ENCODE measurements around the gene PLOD3. TPM values are rescaled to one million over a fixed set of nuclear protein-coding genes. Genes with fewer than 3 reads are reported as not detected.

Gene PLOD3
- total and polyA plus RNA-seq, 12 donors: 27.1 to 61.2 (median 36.9) TPM

DNA sequence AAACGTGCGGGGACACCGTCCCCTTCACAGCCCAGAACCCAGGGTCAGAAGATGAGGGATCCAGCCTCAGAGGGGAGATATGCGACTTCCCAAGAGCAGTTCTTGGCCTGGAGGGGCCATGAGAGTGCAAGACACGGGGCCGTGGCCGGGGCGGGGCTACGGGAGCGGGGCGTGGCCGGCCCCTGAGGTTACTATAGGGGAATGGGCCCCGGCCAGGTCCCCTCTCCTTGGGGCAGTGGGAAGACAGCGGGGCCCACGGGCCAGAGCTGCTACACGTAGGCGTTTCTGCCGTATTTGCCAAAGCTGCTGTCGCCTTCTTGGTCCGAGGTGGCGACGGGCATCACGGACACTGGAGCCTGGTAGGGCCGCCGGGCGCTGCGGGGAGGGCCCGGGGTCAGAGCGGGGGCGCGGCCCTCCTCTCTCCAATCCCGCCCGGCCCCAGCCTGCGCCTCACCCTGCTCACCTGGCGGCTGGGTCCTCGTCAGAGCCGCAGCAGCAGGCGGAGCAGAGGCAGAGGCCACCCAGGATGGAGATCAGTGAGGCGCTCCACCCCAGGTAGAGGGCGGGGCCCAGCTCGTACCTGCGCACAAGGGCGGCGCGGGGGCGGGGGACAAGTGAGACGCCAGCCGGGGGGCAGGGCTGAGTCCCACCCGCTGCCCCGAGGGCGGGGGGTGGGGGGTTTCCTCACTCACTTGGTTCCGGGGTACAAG, 14.9 kb upstream of the PLOD3 start:
- peak in 3 of 8 donors; percentile 30 to 37 (median 33) for ATAC-seq
- intact Hi-C loops (cut with DNase I): no loop called here
- Histone ChIP-seq H3K27me3 (no peaks in the 10 kb centered on the region), H3K9me3 (no peaks in the 10 kb centered on the region), H3K27ac (peak overlapping the region in 5 of 10 donors; percentile 15 to 53 (median 28)), H3K36me3 (peaks cover 0 to 44% (median 3%) of the 10 kb centered on the region in 9 donors), H3K4me3 (peak overlapping the region in 8 of 10 donors; percentile 7 to 44 (median 31)), H3K4me1 (peaks cover 6 to 32% (median 18%) of the 10 kb centered on the region in 9 donors)
- DNase-seq: no peak
- WGBS, 2 donors: 15 to 17% methylated on average over 52 of the region's 52 CpGs
- TF ChIP-seq, protein P1, sequence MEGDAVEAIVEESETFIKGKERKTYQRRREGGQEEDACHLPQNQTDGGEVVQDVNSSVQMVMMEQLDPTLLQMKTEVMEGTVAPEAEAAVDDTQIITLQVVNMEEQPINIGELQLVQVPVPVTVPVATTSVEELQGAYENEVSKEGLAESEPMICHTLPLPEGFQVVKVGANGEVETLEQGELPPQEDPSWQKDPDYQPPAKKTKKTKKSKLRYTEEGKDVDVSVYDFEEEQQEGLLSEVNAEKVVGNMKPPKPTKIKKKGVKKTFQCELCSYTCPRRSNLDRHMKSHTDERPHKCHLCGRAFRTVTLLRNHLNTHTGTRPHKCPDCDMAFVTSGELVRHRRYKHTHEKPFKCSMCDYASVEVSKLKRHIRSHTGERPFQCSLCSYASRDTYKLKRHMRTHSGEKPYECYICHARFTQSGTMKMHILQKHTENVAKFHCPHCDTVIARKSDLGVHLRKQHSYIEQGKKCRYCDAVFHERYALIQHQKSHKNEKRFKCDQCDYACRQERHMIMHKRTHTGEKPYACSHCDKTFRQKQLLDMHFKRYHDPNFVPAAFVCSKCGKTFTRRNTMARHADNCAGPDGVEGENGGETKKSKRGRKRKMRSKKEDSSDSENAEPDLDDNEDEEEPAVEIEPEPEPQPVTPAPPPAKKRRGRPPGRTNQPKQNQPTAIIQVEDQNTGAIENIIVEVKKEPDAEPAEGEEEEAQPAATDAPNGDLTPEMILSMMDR (IDR thresholded peaks at IDR 0.05): no peak

DNA sequence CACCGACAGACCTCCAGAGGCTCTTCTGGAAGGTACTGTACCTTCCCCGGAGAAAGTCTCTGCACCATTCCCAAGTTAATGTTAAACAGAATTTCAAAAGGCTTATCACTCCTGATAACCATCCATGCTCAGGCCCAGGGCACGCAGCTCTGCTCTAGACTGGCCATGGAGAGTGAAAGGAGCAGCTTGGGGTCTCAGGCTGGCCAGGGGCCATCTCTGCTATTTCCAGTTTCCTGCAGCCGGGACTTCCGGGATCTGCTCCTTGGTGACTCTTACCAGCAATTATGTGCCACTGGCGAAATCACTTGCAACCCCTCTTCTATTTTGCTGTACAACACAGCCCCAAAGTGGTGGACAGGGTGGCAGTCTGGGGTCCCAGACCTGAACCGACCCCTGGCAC, 14.3 kb upstream of the PLOD3 start:
- peak overlapping the region in 5 of 10 donors; percentile 15 to 53 (median 34) for H3K27ac ChIP-seq
- WGBS, 2 donors: 57 to 62% methylated on average over 7 of the region's 7 CpGs

DNA sequence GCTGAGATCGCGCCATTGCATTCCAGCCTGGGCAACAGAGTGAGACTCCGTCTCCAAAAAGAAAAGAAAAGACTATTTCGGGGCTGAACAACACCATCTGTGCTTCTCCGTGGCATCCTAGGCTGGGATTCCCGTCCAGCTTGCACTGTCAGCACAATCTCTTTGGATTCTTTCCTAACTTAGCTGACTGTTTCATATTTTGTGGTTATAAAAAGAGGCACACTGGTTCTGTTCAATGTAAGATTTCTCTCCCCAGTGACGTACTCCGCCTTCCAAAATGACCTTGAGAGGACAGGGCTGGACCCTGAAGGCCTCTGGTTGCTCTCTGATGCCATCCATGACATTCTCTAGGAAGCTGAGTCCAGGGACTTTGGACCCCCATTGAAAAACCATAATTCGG, 9.3 kb upstream of the PLOD3 start:
- Histone ChIP-seq H3K9me3 (no peaks in the 10 kb centered on the region), H3K4me3 (no peak overlapping the region), H3K27ac (no peak overlapping the region), H3K36me3 (peaks cover 0 to 82% (median 35%) of the 10 kb centered on the region in 9 donors), H3K4me1 (peaks cover 0 to 15% (median 3%) of the 10 kb centered on the region in 9 donors), H3K27me3 (no peaks in the 10 kb centered on the region)
- 90 to 91% methylated on average over 9 of the region's 9 CpGs for WGBS, 2 donors
- ATAC-seq (no peak), DNase-seq (no peak)
- intact Hi-C loops (cut with DNase I): no loop called here
- TF ChIP-seq, protein P1 (IDR thresholded peaks at IDR 0.05): no peak

More for the DNA sequence above, 14.3 kb upstream of the PLOD3 start:
- intact Hi-C loops (cut with DNase I): no loop called here
- Histone ChIP-seq H3K27me3 (no peaks in the 10 kb centered on the region), H3K4me1 (peaks cover 3 to 27% (median 14%) of the 10 kb centered on the region in 9 donors), H3K4me3 (peak overlapping the region in 2 of 10 donors; percentile 39 to 44), H3K9me3 (no peaks in the 10 kb centered on the region), H3K36me3 (peaks cover 0 to 47% (median 9%) of the 10 kb centered on the region in 9 donors)
- TF ChIP-seq, protein P1 (IDR thresholded peaks at IDR 0.05): no peak
- no peak for DNase-seq
- ATAC-seq: no peak

DNA sequence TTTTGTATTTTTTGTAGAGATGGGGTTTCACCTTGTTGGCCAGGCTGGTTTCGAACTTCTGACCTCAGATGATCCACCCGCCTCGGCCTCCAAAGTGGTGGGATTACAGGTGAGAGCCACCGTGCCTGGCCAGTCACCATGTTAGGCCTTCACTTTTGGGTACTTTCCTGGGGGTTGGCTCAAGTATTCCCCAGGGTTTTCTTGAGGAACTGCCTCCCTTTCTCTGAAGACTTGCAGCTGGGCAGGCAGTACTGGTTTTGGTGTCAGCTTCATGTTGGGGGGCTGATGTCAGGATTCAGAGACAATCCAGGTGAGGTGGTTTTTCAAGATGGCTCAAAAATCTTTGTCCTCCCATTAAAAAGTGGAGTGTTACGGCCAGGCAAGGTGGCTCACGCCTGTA, 8.3 kb upstream of the PLOD3 start:
- WGBS, 2 donors: 97 to 98% methylated on average over 6 of the region's 6 CpGs
- intact Hi-C loops (cut with DNase I): no loop called here

More for the DNA sequence above, 8.3 kb upstream of the PLOD3 start:
- Histone ChIP-seq H3K36me3 (peaks cover 0 to 87% (median 35%) of the 10 kb centered on the region in 9 donors), H3K27me3 (no peaks in the 10 kb centered on the region), H3K9me3 (no peaks in the 10 kb centered on the region), H3K4me3 (no peak overlapping the region), H3K27ac (no peak overlapping the region), H3K4me1 (peaks cover 0 to 6% (median 1%) of the 10 kb centered on the region in 9 donors)
- TF ChIP-seq, protein P1 (IDR thresholded peaks at IDR 0.05): no peak
- ATAC-seq: no peak
- DNase-seq: no peak

All from heart right ventricle (tissue), 16 donors.